ENCODE data around the gene KIF1B.
"Not testable (repeated sequence)": the region's sequence is repeated elsewhere in the genome, so short reads cannot be mapped to it uniquely, and the experiment has no call there.

Gene KIF1B

GRCh38 chr1:10328180-10328963 lies 118.0 kb downstream of the KIF1B start:
- no peak for DNase-seq (ENCODE audit: low read depth)

- no peak for DNase-seq (ENCODE audit: low read depth)
Observed at GRCh38 chr1:10337436-10337835, 127.1 kb downstream of the KIF1B start.

- no peak for DNase-seq (ENCODE audit: low read depth)
Observed at GRCh38 chr1:10338047-10338446, 127.7 kb downstream of the KIF1B start.

- DNase-seq (ENCODE audit: low read depth), result no peak
Observed at GRCh38 chr1:10338611-10339010, 128.2 kb downstream of the KIF1B start.

- no peak for DNase-seq (ENCODE audit: low read depth)
Observed at GRCh38 chr1:10339036-10339567, 128.7 kb downstream of the KIF1B start.

GRCh38 chr1:10339815-10340214 lies 129.4 kb downstream of the KIF1B start:
- DNase-seq (ENCODE audit: low read depth), result no peak

- no peak for DNase-seq (ENCODE audit: low read depth)
Observed at GRCh38 chr1:10340930-10341590, 130.7 kb downstream of the KIF1B start.

GRCh38 chr1:10347109-10347508 lies 136.7 kb downstream of the KIF1B start:
- DNase-seq (ENCODE audit: low read depth), result no peak

GRCh38 chr1:10353282-10353681 lies 142.9 kb downstream of the KIF1B start:
- no peak for DNase-seq (ENCODE audit: low read depth)

- no peak for DNase-seq (ENCODE audit: low read depth)
Observed at GRCh38 chr1:10353693-10354092, 143.3 kb downstream of the KIF1B start.

GRCh38 chr1:10360045-10360444 lies 149.7 kb downstream of the KIF1B start:
- DNase-seq (ENCODE audit: low read depth), result no peak

- no peak for DNase-seq (ENCODE audit: low read depth)
Observed at GRCh38 chr1:10361515-10361914, 151.1 kb downstream of the KIF1B start.

GRCh38 chr1:10368194-10368593 lies 157.8 kb downstream of the KIF1B start:
- DNase-seq (ENCODE audit: low read depth), result no peak

- no peak for DNase-seq (ENCODE audit: low read depth)
Observed at GRCh38 chr1:10374442-10374860, 164.1 kb downstream of the KIF1B start.

- DNase-seq (ENCODE audit: low read depth), result not testable (repeated sequence)
Observed at GRCh38 chr1:10377365-10378029, 167.1 kb downstream of the KIF1B start.

GRCh38 chr1:10378081-10378841 lies 167.9 kb downstream of the KIF1B start:
- no peak for DNase-seq (ENCODE audit: low read depth)

- no peak for DNase-seq (ENCODE audit: low read depth)
Observed at GRCh38 chr1:10379101-10379620, 168.8 kb downstream of the KIF1B start.

GRCh38 chr1:10379676-10380075 lies 169.3 kb downstream of the KIF1B start:
- no peak for DNase-seq (ENCODE audit: low read depth)

GRCh38 chr1:10380594-10381275 lies 170.4 kb downstream of the KIF1B start:
- DNase-seq (ENCODE audit: low read depth), result no peak

- no peak for DNase-seq (ENCODE audit: low read depth)
Observed at GRCh38 chr1:10383630-10384029, 173.3 kb downstream of the KIF1B start.

- no peak for DNase-seq (ENCODE audit: low read depth)
Observed at GRCh38 chr1:10384219-10384618, 173.8 kb downstream of the KIF1B start.
